ENCODE data around the gene LILRB2.
"Not testable (repeated sequence)": the region's sequence is repeated elsewhere in the genome, so short reads cannot be mapped to it uniquely, and the experiment has no call there.

LILRB2 gene

GRCh38 chr19:54248016-54248601 is 32.8 kb downstream of the LILRB2 start:
- Histone ChIP-seq H3K4me1 (ENCODE audit: insufficient read depth, low read length) (no peaks in the 10 kb centered on the region), H3K4me3 (ENCODE audit: low read length) (no peak overlapping the region), H3K36me3 (ENCODE audit: insufficient read depth, low read depth, low read length) (no peaks in the 10 kb centered on the region), H3K9ac (ENCODE audit: low read depth, low read length) (no peak overlapping the region), H3K27me3 (ENCODE audit: insufficient read depth, low read length) (no peaks in the 10 kb centered on the region), H3K27ac (ENCODE audit: low read length) (no peak overlapping the region), H3K9me3 (ENCODE audit: insufficient read depth, low read depth, low read length) (no peaks in the 10 kb centered on the region)

GRCh38 chr19:54247106-54247930 is 33.6 kb downstream of the LILRB2 start:
- Histone ChIP-seq H3K4me1 (ENCODE audit: insufficient read depth, low read length) (no peaks in the 10 kb centered on the region), H3K9ac (ENCODE audit: low read depth, low read length) (no peak overlapping the region), H3K9me3 (ENCODE audit: insufficient read depth, low read depth, low read length) (no peaks in the 10 kb centered on the region), H3K4me3 (ENCODE audit: low read length) (no peak overlapping the region), H3K27ac (ENCODE audit: low read length) (no peak overlapping the region), H3K27me3 (ENCODE audit: insufficient read depth, low read length) (no peaks in the 10 kb centered on the region), H3K36me3 (ENCODE audit: insufficient read depth, low read depth, low read length) (no peaks in the 10 kb centered on the region)

- Histone ChIP-seq H3K27ac (ENCODE audit: low read length) (no peak overlapping the region), H3K27me3 (ENCODE audit: insufficient read depth, low read length) (no peaks in the 10 kb centered on the region), H3K36me3 (ENCODE audit: insufficient read depth, low read depth, low read length) (no peaks in the 10 kb centered on the region)
Measured at GRCh38 chr19:54245936-54246335, 35.0 kb downstream of the LILRB2 start.

GRCh38 chr19:54243809-54244208 is 37.1 kb downstream of the LILRB2 start:
- not testable (repeated sequence) for H3K4me1 ChIP-seq (ENCODE audit: insufficient read depth, low read length); H3K4me3 ChIP-seq (ENCODE audit: low read length); H3K9ac ChIP-seq (ENCODE audit: low read depth, low read length); H3K9me3 ChIP-seq (ENCODE audit: insufficient read depth, low read depth, low read length); H3K36me3 ChIP-seq (ENCODE audit: insufficient read depth, low read depth, low read length); H3K27me3 ChIP-seq (ENCODE audit: insufficient read depth, low read length); H3K27ac ChIP-seq (ENCODE audit: low read length)

More at GRCh38 chr19:54245936-54246335, 35.0 kb downstream of the LILRB2 start:
- H3K9ac ChIP-seq (ENCODE audit: low read depth, low read length): no peak overlapping the region
- no peak overlapping the region for H3K4me3 ChIP-seq (ENCODE audit: low read length)
- no peaks in the 10 kb centered on the region for H3K4me1 ChIP-seq (ENCODE audit: insufficient read depth, low read length)
- H3K9me3 ChIP-seq (ENCODE audit: insufficient read depth, low read depth, low read length): no peaks in the 10 kb centered on the region

- not testable (repeated sequence) for H3K9me3 ChIP-seq (ENCODE audit: insufficient read depth, low read depth, low read length); H3K4me1 ChIP-seq (ENCODE audit: insufficient read depth, low read length); H3K27me3 ChIP-seq (ENCODE audit: insufficient read depth, low read length); H3K9ac ChIP-seq (ENCODE audit: low read depth, low read length); H3K36me3 ChIP-seq (ENCODE audit: insufficient read depth, low read depth, low read length); H3K4me3 ChIP-seq (ENCODE audit: low read length); H3K27ac ChIP-seq (ENCODE audit: low read length)
Measured at GRCh38 chr19:54242646-54243045, 38.3 kb downstream of the LILRB2 start, which contains the start of gene LILRA6. LILRA6 (minus strand) TSS chr19:54242790.

GRCh38 chr19:54242234-54242633 is 38.7 kb downstream of the LILRB2 start:
- not testable (repeated sequence) for H3K27ac ChIP-seq (ENCODE audit: low read length); H3K9me3 ChIP-seq (ENCODE audit: insufficient read depth, low read depth, low read length); H3K27me3 ChIP-seq (ENCODE audit: insufficient read depth, low read length); H3K4me1 ChIP-seq (ENCODE audit: insufficient read depth, low read length); H3K4me3 ChIP-seq (ENCODE audit: low read length); H3K36me3 ChIP-seq (ENCODE audit: insufficient read depth, low read depth, low read length); H3K9ac ChIP-seq (ENCODE audit: low read depth, low read length)

GRCh38 chr19:54240372-54241336 is 40.3 kb downstream of the LILRB2 start:
- H3K9me3 ChIP-seq (ENCODE audit: insufficient read depth, low read depth, low read length); H3K27me3 ChIP-seq (ENCODE audit: insufficient read depth, low read length); H3K36me3 ChIP-seq (ENCODE audit: insufficient read depth, low read depth, low read length); H3K4me1 ChIP-seq (ENCODE audit: insufficient read depth, low read length); H3K4me3 ChIP-seq (ENCODE audit: low read length); H3K9ac ChIP-seq (ENCODE audit: low read depth, low read length); H3K27ac ChIP-seq (ENCODE audit: low read length): not testable (repeated sequence)

GRCh38 chr19:54239491-54240371 is 41.2 kb downstream of the LILRB2 start:
- not testable (repeated sequence) for H3K36me3 ChIP-seq (ENCODE audit: insufficient read depth, low read depth, low read length); H3K9ac ChIP-seq (ENCODE audit: low read depth, low read length); H3K4me3 ChIP-seq (ENCODE audit: low read length); H3K27me3 ChIP-seq (ENCODE audit: insufficient read depth, low read length); H3K4me1 ChIP-seq (ENCODE audit: insufficient read depth, low read length); H3K27ac ChIP-seq (ENCODE audit: low read length); H3K9me3 ChIP-seq (ENCODE audit: insufficient read depth, low read depth, low read length)

GRCh38 chr19:54233941-54234340 is 47.0 kb downstream of the LILRB2 start:
- Histone ChIP-seq H3K27ac (ENCODE audit: low read length) (no peak overlapping the region), H3K36me3 (ENCODE audit: insufficient read depth, low read depth, low read length) (no peaks in the 10 kb centered on the region), H3K4me1 (ENCODE audit: insufficient read depth, low read length) (no peaks in the 10 kb centered on the region), H3K9ac (ENCODE audit: low read depth, low read length) (no peak overlapping the region), H3K4me3 (ENCODE audit: low read length) (no peak overlapping the region), H3K9me3 (ENCODE audit: insufficient read depth, low read depth, low read length) (peaks cover 7% of the 10 kb centered on the region), H3K27me3 (ENCODE audit: insufficient read depth, low read length) (peaks cover 41% of the 10 kb centered on the region)

- H3K4me3 ChIP-seq (ENCODE audit: low read length): no peak overlapping the region
- no peak overlapping the region for H3K27ac ChIP-seq (ENCODE audit: low read length)
- no peaks in the 10 kb centered on the region for H3K36me3 ChIP-seq (ENCODE audit: insufficient read depth, low read depth, low read length)
- H3K4me1 ChIP-seq (ENCODE audit: insufficient read depth, low read length): no peaks in the 10 kb centered on the region
- H3K9me3 ChIP-seq (ENCODE audit: insufficient read depth, low read depth, low read length): peaks cover 7% of the 10 kb centered on the region
- no peak overlapping the region for H3K9ac ChIP-seq (ENCODE audit: low read depth, low read length)
- peaks cover 41% of the 10 kb centered on the region for H3K27me3 ChIP-seq (ENCODE audit: insufficient read depth, low read length)
Measured at GRCh38 chr19:54231077-54231931, 49.6 kb downstream of the LILRB2 start.
